Epithelial cell of esophagus (primary cell): ENCODE data around the gene RASEF.
"Not testable (repeated sequence)": the region's sequence is repeated elsewhere in the genome, so short reads cannot be mapped to it uniquely, and the experiment has no call there.

Source experiments
- DNase-seq: peaks from one replicate; pipeline ENCODE4 v3.0.0; 2010; ENCODE audit warnings: low read depth
- H3K4me3 ChIP-seq: 2 replicates; pipeline ENCODE4 v1.5.1; 2011; ENCODE audit warnings: mild to moderate bottlenecking, low read length, control low read depth
- TF ChIP-seq, protein P1 (sequence below): IDR thresholded peaks from 2 replicates; pipeline ENCODE4 v1.5.1; 2011; ENCODE audit warnings: low read depth, mild to moderate bottlenecking, low read length, control low read depth, inconsistent platforms; ENCODE audit not compliant: insufficient read depth; ENCODE audit errors: missing control alignments

Gene RASEF

DNA sequence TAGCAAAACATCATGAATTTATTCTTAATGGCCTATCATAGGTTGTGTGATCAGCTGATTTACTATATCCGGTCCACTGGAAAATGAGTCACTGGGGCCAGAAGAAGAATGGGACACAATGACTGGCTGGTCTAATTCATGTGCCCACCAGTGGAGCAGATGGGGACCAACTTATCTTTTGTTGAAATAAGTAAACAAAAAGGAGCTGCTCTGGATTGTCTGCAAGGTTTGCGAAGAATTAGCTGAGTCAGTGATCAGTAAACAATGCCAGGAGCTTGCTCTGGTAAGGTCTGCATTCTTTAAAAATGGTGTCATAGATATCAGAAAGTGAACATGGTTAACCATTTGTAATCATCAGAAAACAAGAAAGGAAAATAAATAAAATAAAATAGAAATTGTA is 128.0 kb downstream of the RASEF start:
- DNase-seq: peak; percentile 87
- TF ChIP-seq, protein P1, sequence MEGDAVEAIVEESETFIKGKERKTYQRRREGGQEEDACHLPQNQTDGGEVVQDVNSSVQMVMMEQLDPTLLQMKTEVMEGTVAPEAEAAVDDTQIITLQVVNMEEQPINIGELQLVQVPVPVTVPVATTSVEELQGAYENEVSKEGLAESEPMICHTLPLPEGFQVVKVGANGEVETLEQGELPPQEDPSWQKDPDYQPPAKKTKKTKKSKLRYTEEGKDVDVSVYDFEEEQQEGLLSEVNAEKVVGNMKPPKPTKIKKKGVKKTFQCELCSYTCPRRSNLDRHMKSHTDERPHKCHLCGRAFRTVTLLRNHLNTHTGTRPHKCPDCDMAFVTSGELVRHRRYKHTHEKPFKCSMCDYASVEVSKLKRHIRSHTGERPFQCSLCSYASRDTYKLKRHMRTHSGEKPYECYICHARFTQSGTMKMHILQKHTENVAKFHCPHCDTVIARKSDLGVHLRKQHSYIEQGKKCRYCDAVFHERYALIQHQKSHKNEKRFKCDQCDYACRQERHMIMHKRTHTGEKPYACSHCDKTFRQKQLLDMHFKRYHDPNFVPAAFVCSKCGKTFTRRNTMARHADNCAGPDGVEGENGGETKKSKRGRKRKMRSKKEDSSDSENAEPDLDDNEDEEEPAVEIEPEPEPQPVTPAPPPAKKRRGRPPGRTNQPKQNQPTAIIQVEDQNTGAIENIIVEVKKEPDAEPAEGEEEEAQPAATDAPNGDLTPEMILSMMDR: no peak
- no peak overlapping the region for H3K4me3 ChIP-seq

- not testable (repeated sequence) for H3K4me3 ChIP-seq, DNase-seq
Measured at GRCh38 chr9:82934025-82934424, 128.9 kb downstream of the RASEF start.

DNA sequence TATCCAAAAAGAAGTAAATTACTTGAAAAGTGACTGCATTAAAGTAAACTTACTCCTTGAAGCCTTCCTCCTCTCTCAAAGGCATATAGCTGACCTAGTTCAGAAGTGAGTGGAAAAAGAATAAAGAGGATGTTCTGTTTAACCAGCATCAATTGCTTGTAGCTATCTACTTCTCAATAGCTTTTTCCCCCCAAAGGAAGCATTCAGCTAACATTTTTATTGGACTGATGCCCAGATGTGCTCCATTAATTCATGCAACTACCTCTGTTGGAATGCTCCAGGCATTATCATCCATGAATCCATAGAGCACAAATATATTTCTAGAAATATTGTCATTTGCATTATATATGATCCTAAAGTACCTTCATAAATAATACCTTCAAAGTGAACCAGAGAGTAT is 132.8 kb downstream of the RASEF start:
- no peak overlapping the region for H3K4me3 ChIP-seq
- no peak for DNase-seq
- TF ChIP-seq, protein P1: no peak
